Right lobe of liver (tissue), 6 donors: ENCODE measurements around the gene TMEM248. TPM values are rescaled to one million over a fixed set of nuclear protein-coding genes. Genes with fewer than 3 reads are reported as not detected.

Experiments
- ATAC-seq, 4 donors: fragments of 200-7000 bp; cut with Tn5 transposase; one replicate each; pipeline ENCODE4 v1.9.1; 2020; ENCODE audit warnings: mild to moderate bottlenecking in 4 of 4, moderate library complexity in 4 of 4
- DNase-seq, 3 donors: peaks; one replicate each; pipeline ENCODE4 v3.0.0-alpha.2; 2020
- H3K27ac ChIP-seq, 3 donors: fragments of 200-600 bp; one replicate each; pipeline ENCODE4 v1.8.0; 2022
- H3K27me3 ChIP-seq, 2 donors: fragments of 200-600 bp; one replicate each; pipeline ENCODE4 v1.8.0; 2022
- H3K36me3 ChIP-seq, 4 donors: fragments of 200-600 bp; sonication (generic) in 1 of 4; one replicate each; pipeline versions ENCODE4 v1.5.1 to v1.8.0; 2017 to 2022; ENCODE audit warnings: control low read depth in 1 of 4
- H3K4me1 ChIP-seq, 4 donors: fragments of 200-600 bp; sonication (generic) in 1 of 4; one replicate each; pipeline versions ENCODE4 v1.5.1 to v1.8.0; 2017 to 2022; ENCODE audit warnings: control low read depth in 1 of 4
- H3K4me3 ChIP-seq, 3 donors: fragments of 200-600 bp; one replicate each; pipeline ENCODE4 v1.8.0; 2022
- H3K9me3 ChIP-seq, 4 donors: fragments of 200-600 bp; sonication (generic) in 1 of 4; one replicate each; pipeline versions ENCODE4 v1.5.1 to v1.8.0; 2017 to 2022; ENCODE audit warnings: control low read depth in 1 of 4
- POLR2A ChIP-seq: fragments of 450-650 bp; IDR thresholded peaks from one replicate; pipeline ENCODE4 v1.6.1; 2017; ENCODE audit warnings: antibody characterized with exemption, mild to moderate bottlenecking
- WGBS: methylation state at CpG from one replicate; pipeline ENCODE4 v1.1.6; 2018; ENCODE audit warnings: low coverage, low lambda C conversion rate; ENCODE audit not compliant: insufficient coverage; ENCODE audit errors: missing lambda C conversion rate; 5-methylcytosine and 5-hydroxymethylcytosine counted together
- intact Hi-C, 2 donors: fragments of 100-400 bp; cut with DNase I; formaldehyde crosslinking; loops; one replicate each; pipeline versions ENCODE4 v1.11.2 to v1.14.1; 2022
- small RNA-seq, 2 experiments: library from RNA; depleted of rRNA; stranded (forward); fragments of <200 nt; gene quantifications; one replicate each; pipeline ENCODE3, GENCODE V24; 2016
- total RNA-seq, 6 experiments: library from RNA; depleted of rRNA in 2 of 6; stranded (reverse); fragments of >200 nt in 2 of 6; fragmentation: NEBNext Ultra II Directional in 3 of 6; extraction: Animal tissue kit (Norgen Biotek cat#: 25700) in 3 of 6; gene quantifications; one replicate each; pipeline versions ENCODE4 v1.1.0 to v1.2.4, GENCODE V29; 2016 to 2023
- TF ChIP-seq, protein P1 (sequence below), 4 donors: fragments of 200-600 bp in 3 of 4; fragments of 450-650 bp in 1 of 4; IDR thresholded peaks; one replicate each; pipeline versions ENCODE4 v1.5.1 to v1.8.0; 2016 to 2022; ENCODE audit warnings: antibody characterized with exemption in 4 of 4, mild to moderate bottlenecking in 2 of 4
- donor health status: DM: no; HTN: yes; CAD: no.
- donor health status: DM: no; HTN: no; CAD: no.
- donor health status: DM: no; HTN: no; CAD: no.
- donor health status: DM: no; HTN: yes; CAD: no.
- donor health status: DM: no; HTN: yes; CAD: no.

Gene TMEM248
- total RNA-seq, 6 experiments from 2014 or later, result 53.3 to 76.5 (median 63.2) TPM

DNA sequence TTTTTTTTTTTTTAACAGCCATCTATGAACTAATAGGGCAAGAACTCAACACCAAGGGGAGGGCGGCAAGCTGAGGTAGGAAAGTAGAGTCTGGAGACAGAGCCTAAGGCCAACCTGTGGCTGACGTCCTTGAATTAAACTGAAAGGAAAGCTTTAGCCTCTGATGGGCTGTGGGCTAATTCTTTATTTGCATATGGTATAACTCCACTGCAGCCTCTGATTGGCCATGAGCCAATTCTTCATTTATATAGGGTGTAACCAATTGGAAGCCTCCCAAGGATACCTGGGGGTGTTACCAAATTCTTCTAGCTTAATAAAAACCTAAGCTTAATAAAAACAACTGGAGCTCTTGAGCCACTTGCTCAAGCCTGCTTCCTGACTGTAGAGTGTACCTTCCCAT is 85.9 kb downstream of the TMEM248 start:
- H3K36me3 ChIP-seq, result peaks cover 0 to 31% (median 6%) of the 10 kb centered on the region in 4 donors
- H3K9me3 ChIP-seq, result no peaks in the 10 kb centered on the region
- TF ChIP-seq POLR2A, result no peak
- TF ChIP-seq, protein P1, sequence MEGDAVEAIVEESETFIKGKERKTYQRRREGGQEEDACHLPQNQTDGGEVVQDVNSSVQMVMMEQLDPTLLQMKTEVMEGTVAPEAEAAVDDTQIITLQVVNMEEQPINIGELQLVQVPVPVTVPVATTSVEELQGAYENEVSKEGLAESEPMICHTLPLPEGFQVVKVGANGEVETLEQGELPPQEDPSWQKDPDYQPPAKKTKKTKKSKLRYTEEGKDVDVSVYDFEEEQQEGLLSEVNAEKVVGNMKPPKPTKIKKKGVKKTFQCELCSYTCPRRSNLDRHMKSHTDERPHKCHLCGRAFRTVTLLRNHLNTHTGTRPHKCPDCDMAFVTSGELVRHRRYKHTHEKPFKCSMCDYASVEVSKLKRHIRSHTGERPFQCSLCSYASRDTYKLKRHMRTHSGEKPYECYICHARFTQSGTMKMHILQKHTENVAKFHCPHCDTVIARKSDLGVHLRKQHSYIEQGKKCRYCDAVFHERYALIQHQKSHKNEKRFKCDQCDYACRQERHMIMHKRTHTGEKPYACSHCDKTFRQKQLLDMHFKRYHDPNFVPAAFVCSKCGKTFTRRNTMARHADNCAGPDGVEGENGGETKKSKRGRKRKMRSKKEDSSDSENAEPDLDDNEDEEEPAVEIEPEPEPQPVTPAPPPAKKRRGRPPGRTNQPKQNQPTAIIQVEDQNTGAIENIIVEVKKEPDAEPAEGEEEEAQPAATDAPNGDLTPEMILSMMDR (IDR thresholded peaks at IDR 0.05), result no peak
- intact Hi-C loops, result no loop called here
- H3K4me1 ChIP-seq, result no peaks in the 10 kb centered on the region
- H3K4me3 ChIP-seq, result no peak overlapping the region
- no peak for ATAC-seq
- no peak overlapping the region for H3K27ac ChIP-seq
- no peaks in the 10 kb centered on the region for H3K27me3 ChIP-seq
- no peak for DNase-seq
- WGBS, result 94% methylated on average over 2 of the region's 2 CpGs

Small RNA genes within 50 kb of the gene (small RNA-seq; reads per million reads assigned to genes)
- 0 reads per million in 2 experiments for gene RF00017
- gene RN7SL43P, result 0 reads per million in 2 experiments
- 0 reads per million in 2 experiments for gene RNU6-1254P

Other genes with a start within 250 kb of the TMEM248 start
- gene RABGEF1, start 180.5 kb upstream of the TMEM248 start, total RNA-seq, result 10 to 100 TPM in 3 of 6 experiments, 1 to 10 TPM in 3; 7.3 to 13.8 (median 10.2) TPM
- gene SBDS, start 74.4 kb downstream of the TMEM248 start, total RNA-seq, result 10 to 100 TPM; 50.5 to 63.1 (median 60.5) TPM
- gene TYW1, start 75.6 kb downstream of the TMEM248 start, total RNA-seq, result 10 to 100 TPM in 4 of 6 experiments, 1 to 10 TPM in 2; 9.6 to 15.2 (median 10.2) TPM